Left lung (tissue), 10 donors: ENCODE data around the gene BAHCC1. TPM values are rescaled to one million over a fixed set of nuclear protein-coding genes. Genes with fewer than 3 reads are reported as not detected.

ENCODE experiments used
- ATAC-seq: fragments of 200-7000 bp; cut with Tn5 transposase; one replicate; pipeline ENCODE4 v1.9.1; 2020; ENCODE audit warnings: moderate library complexity
- DNase-seq, 4 donors: peaks; one replicate each; pipeline ENCODE4 v3.0.0-alpha.2; 2013 to 2020
- H3K27ac ChIP-seq, 2 donors: fragments of 200-600 bp; sonication (generic) in 1 of 2; one replicate each; pipeline versions ENCODE4 v1.5.0 to v1.8.0; 2020 to 2021
- H3K27me3 ChIP-seq, 2 donors: fragments of 200-600 bp; sonication (generic) in 1 of 2; one replicate each; pipeline versions ENCODE4 v1.5.0 to v1.8.0; 2020 to 2021
- H3K36me3 ChIP-seq, 2 donors: fragments of 200-600 bp; sonication (generic) in 1 of 2; one replicate each; pipeline versions ENCODE4 v1.5.0 to v1.8.0; 2020 to 2021
- H3K4me1 ChIP-seq, 2 donors: fragments of 200-600 bp; one replicate each; pipeline ENCODE4 v1.8.0; 2021
- H3K4me3 ChIP-seq, 2 donors: fragments of 200-600 bp; sonication (generic) in 1 of 2; one replicate each; pipeline versions ENCODE4 v1.5.0 to v1.8.0; 2020 to 2021; ENCODE audit warnings: mild to moderate bottlenecking in 1 of 2
- H3K9me3 ChIP-seq, 2 donors: fragments of 200-600 bp; sonication (generic) in 1 of 2; one replicate each; pipeline versions ENCODE4 v1.5.0 to v1.8.0; 2020 to 2021
- intact Hi-C, 2 donors: fragments of 100-400 bp; cut with DNase I; formaldehyde crosslinking; loops; one replicate each; pipeline versions ENCODE4 v1.11.2 to v1.14.2; 2022
- polyA plus RNA-seq, 6 donors: library from polyadenylated mRNA; unstranded; fragments of 120-200 nt; gene quantifications; one replicate each; pipeline ENCODE4 v1.2.1, GENCODE V29; 2013; ENCODE audit not compliant: insufficient read length in 6 of 6
- total RNA-seq, 2 donors: library from RNA; stranded (reverse); fragmentation: NEBNext Ultra II Directional; extraction: Animal tissue kit (Norgen Biotek cat#: 25700); gene quantifications; one replicate each; pipeline ENCODE4 v1.2.1, GENCODE V29; 2021
- TF ChIP-seq, protein P1 (sequence below), 2 donors: fragments of 200-600 bp; sonication (generic) in 1 of 2; IDR thresholded peaks; one replicate each; pipeline versions ENCODE4 v1.5.0 to v1.8.0; 2021; ENCODE audit warnings: antibody characterized with exemption in 2 of 2
- donor health status: DM: no; HTN: yes; CAD: no.
- donor health status: DM: no; HTN: no; CAD: no.

BAHCC1 gene
- total and polyA plus RNA-seq, 8 donors, result 13.6 to 28.5 (median 21.4) TPM

DNA sequence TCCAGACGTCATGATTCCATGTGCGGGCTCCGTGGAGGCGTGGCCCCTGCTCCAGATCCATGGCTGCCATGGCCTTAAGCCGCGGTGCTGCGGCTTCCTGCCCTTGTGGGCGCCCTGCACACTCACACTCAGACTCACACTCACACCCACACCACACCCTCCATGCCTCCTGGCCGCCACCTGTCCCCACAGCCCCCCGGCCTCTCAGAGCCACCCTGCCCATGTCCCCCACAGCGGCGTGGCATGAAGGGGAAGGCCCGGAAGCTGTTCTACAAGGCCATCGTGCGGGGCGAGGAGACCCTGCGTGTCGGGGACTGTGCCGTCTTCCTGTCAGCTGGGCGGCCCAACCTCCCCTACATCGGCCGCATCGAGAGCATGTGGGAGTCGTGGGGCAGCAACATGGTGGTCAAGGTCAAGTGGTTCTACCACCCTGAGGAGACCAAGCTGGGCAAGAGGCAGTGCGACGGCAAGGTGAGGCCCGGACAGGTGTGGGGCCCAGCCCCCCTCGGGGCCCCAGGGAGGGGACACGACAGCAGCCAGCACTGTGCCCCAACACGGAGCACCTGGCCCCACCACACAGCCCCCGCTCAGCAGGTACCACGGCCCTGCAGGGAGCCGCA, 67.4 kb downstream of the BAHCC1 start:
- intact Hi-C loops, result no loop called here
- ATAC-seq (no peak), DNase-seq (no peak)
- peaks cover 0 to 24% of the 10 kb centered on the region in 2 donors for H3K4me1 ChIP-seq
- H3K27ac ChIP-seq, result no peak overlapping the region
- H3K36me3 ChIP-seq, result peaks cover 0 to 54% of the 10 kb centered on the region in 2 donors
- no peak overlapping the region for H3K4me3 ChIP-seq
- H3K27me3 ChIP-seq, result no peaks in the 10 kb centered on the region
- TF ChIP-seq, protein P1, sequence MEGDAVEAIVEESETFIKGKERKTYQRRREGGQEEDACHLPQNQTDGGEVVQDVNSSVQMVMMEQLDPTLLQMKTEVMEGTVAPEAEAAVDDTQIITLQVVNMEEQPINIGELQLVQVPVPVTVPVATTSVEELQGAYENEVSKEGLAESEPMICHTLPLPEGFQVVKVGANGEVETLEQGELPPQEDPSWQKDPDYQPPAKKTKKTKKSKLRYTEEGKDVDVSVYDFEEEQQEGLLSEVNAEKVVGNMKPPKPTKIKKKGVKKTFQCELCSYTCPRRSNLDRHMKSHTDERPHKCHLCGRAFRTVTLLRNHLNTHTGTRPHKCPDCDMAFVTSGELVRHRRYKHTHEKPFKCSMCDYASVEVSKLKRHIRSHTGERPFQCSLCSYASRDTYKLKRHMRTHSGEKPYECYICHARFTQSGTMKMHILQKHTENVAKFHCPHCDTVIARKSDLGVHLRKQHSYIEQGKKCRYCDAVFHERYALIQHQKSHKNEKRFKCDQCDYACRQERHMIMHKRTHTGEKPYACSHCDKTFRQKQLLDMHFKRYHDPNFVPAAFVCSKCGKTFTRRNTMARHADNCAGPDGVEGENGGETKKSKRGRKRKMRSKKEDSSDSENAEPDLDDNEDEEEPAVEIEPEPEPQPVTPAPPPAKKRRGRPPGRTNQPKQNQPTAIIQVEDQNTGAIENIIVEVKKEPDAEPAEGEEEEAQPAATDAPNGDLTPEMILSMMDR (IDR thresholded peaks at IDR 0.05), result no peak
- no peaks in the 10 kb centered on the region for H3K9me3 ChIP-seq

DNA sequence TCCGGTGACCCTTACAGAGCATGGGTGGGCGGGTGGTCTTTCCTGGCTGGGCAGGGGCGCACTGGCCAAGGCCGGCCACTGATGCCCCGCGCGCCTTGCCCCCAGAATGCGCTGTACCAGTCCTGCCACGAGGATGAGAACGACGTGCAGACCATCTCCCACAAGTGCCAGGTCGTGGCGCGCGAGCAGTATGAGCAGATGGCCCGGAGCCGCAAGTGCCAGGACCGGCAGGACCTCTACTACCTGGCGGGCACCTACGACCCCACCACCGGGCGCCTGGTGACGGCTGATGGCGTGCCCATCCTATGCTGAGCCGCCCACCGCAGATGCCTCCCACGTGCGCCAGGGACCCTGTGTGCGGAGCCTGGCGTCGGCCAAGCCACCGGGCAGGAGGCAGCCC, 68.2 kb downstream of the BAHCC1 start:
- peaks cover 0 to 24% of the 10 kb centered on the region in 2 donors for H3K4me1 ChIP-seq
- H3K4me3 ChIP-seq, result no peak overlapping the region
- H3K9me3 ChIP-seq, result no peaks in the 10 kb centered on the region
- H3K36me3 ChIP-seq, result peaks cover 0 to 49% of the 10 kb centered on the region in 2 donors
- ATAC-seq (no peak), DNase-seq (peak in 1 of 4 donors; percentile 75)
- intact Hi-C loops, result no loop called here
- H3K27me3 ChIP-seq, result no peaks in the 10 kb centered on the region
- H3K27ac ChIP-seq, result no peak overlapping the region
- TF ChIP-seq, protein P1 (IDR thresholded peaks at IDR 0.05), result no peak

DNA sequence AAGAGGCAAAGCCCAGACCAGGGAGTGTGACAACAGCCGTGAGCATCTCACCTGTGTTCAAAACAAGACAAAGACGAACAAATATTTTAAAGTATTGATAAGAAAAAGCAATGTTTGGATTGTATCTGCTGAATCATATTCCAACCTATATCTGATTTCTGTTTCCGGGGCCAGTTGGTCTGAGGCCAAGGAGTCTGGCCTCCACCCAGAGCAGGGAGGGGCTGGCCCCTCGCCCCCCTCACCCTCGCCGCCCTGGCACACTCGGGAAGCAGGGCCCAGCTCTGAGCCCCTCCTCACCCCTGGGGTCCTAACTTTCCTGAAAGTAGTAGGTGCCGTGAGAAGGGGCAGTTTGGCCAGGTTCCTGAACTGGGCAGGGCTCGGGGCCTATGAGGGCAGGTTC, 69.3 kb downstream of the BAHCC1 start:
- DNase-seq, result no peak

DNA sequence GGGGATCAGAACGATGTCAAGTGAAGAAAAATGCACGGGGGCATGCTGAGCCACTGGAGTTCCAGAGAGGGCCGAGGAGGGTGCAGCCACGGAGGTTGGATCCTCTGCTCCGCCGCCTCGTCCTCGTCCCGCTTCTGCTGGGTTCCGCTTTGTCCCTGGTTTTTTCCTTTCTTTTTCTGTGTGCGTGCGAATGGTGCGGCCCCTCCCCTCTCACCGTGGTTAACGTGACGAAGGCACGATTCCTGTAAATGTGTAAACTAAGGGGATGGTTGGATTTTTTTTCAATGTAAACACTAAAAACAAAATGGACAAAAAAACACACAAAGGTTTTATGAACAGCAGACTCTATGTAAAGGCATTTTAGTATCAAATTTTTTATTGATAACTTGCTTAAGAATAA, 70.7 kb downstream of the BAHCC1 start:
- DNase-seq, result no peak
- Histone ChIP-seq H3K4me1 (peaks cover 0 to 8% of the 10 kb centered on the region in 2 donors), H3K4me3 (no peak overlapping the region), H3K27me3 (no peaks in the 10 kb centered on the region), H3K27ac (no peak overlapping the region), H3K36me3 (peaks cover 0 to 28% of the 10 kb centered on the region in 2 donors), H3K9me3 (no peaks in the 10 kb centered on the region)
- intact Hi-C loops, result no loop called here
- no peak for ATAC-seq
- TF ChIP-seq, protein P1 (IDR thresholded peaks at IDR 0.05), result no peak

More for the DNA sequence above, 69.3 kb downstream of the BAHCC1 start:
- TF ChIP-seq, protein P1 (IDR thresholded peaks at IDR 0.05), result no peak
- no peaks in the 10 kb centered on the region for H3K9me3 ChIP-seq
- peaks cover 0 to 38% of the 10 kb centered on the region in 2 donors for H3K36me3 ChIP-seq
- no peak overlapping the region for H3K4me3 ChIP-seq
- no peaks in the 10 kb centered on the region for H3K27me3 ChIP-seq
- intact Hi-C loops, result no loop called here
- no peak for ATAC-seq
- H3K4me1 ChIP-seq, result peaks cover 0 to 21% of the 10 kb centered on the region in 2 donors
- no peak overlapping the region for H3K27ac ChIP-seq

DNA sequence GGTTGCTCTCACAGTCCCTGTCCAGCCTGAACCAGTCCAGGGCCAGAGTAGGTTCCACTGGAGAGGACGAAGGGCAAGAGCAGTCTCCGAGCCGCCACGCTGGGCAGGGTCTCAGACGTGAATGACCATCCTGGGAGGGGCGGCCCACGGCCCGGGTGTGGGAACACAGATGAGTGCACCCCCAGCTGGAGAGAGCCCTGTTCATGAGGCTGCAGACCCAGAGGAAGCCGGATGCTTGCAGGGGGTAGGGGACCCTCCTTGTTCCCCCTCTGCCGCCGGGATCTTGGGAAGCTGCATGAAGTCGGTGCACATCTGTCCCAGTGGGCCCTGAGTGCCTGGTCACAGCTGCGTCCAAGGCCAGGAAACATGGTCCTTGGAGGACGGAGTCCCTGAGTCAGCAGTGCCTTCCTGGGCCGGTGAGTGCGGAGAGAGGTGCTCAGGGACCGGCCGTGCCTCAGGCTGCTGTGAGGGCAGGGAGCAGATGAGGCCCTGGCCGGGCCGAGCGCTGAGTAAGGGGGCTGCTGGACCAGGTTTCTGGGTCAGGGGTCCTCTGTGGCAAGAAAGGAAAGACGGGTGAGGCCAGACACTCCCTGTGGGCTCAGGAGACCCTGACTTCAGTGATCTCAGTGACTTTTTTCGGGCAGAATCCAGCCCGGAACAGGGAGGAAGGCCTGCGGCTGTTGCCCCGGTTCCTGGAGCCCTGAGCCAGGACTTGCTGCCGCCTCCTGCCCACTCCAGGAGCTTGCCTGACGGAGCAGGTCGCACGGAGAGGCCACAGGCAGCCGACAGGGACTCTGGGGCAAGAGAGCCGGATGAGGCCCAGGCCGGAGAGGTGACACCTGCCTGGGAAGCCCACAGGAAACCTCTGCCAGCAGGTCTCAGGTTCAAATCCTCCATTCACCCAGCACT, 71.6 kb downstream of the BAHCC1 start:
- no peaks in the 10 kb centered on the region for H3K27me3 ChIP-seq
- intact Hi-C loops, result no loop called here
- peak in 1 of 4 donors; percentile 70 for DNase-seq
- H3K4me3 ChIP-seq, result no peak overlapping the region
- H3K27ac ChIP-seq, result no peak overlapping the region
- no peak for ATAC-seq
- peaks cover 0 to 21% of the 10 kb centered on the region in 2 donors for H3K36me3 ChIP-seq
- H3K4me1 ChIP-seq, result no peaks in the 10 kb centered on the region
- no peaks in the 10 kb centered on the region for H3K9me3 ChIP-seq
- TF ChIP-seq, protein P1 (IDR thresholded peaks at IDR 0.05), result no peak
